Keratinocyte (primary cell): Measurements from ENCODE around the gene NGFR. TPM values are rescaled to one million over a fixed set of nuclear protein-coding genes. Genes with fewer than 3 reads are reported as not detected.

Experiments
- DNase-seq: peaks from one replicate; pipeline ENCODE4 v3.0.0-alpha.2; 2011; ENCODE audit warnings: low read depth, missing footprints, low spot score
- FAIRE-seq: peaks from 2 replicates; lab custom pipeline; 2011; peaks lifted over from hg19 to GRCh38; lab: Jason Lieb, UNC
- H2AFZ ChIP-seq: 2 replicates; pipeline ENCODE4 v1.6.0; 2012; ENCODE audit warnings: low read length, control low read depth, inconsistent platforms; ENCODE audit not compliant: control insufficient read depth
- H3K27ac ChIP-seq: 2 replicates; pipeline ENCODE4 v1.5.1; 2011; ENCODE audit warnings: low read length; ENCODE audit not compliant: control insufficient read depth, insufficient read depth
- H3K27me3 ChIP-seq: 3 replicates; pipeline ENCODE4 v1.6.0; 2011; ENCODE audit warnings: low read length; ENCODE audit not compliant: control insufficient read depth, insufficient read depth; ENCODE audit errors: extremely low read depth
- H3K36me3 ChIP-seq, 2 experiments: 2 replicates in 1 of 2; 3 replicates in 1 of 2; pipeline ENCODE4 v1.5.1; 2011; ENCODE audit warnings: low read length in 2 of 2, mild to moderate bottlenecking in 1 of 2; ENCODE audit not compliant: control insufficient read depth in 2 of 2, insufficient read depth in 2 of 2; ENCODE audit errors: extremely low read depth in 1 of 2
- H3K4me1 ChIP-seq: 3 replicates; pipeline ENCODE4 v1.5.1; 2011; ENCODE audit warnings: low read length; ENCODE audit not compliant: control insufficient read depth, insufficient read depth; ENCODE audit errors: extremely low read depth
- H3K4me2 ChIP-seq: 3 replicates; pipeline ENCODE4 v1.6.0; 2011; ENCODE audit warnings: low read depth, low read length; ENCODE audit not compliant: control insufficient read depth, insufficient read depth; ENCODE audit errors: extremely low read depth
- H3K4me3 ChIP-seq, 3 experiments: fragments of 200-600 bp in 1 of 3; sonication (generic) in 1 of 3; 2 replicates in 2 of 3; 3 replicates in 1 of 3; pipeline ENCODE4 v1.5.1; 2011 to 2016; ENCODE audit warnings: low read length in 3 of 3, mild to moderate bottlenecking in 3 of 3, control low read depth in 2 of 3, inconsistent platforms in 1 of 3, low read depth in 1 of 3, mixed read lengths in 1 of 3, mixed run types in 1 of 3, moderate library complexity in 1 of 3; ENCODE audit not compliant: control insufficient read depth in 2 of 3, insufficient read depth in 2 of 3; ENCODE audit errors: extremely low read depth in 1 of 3
- H3K79me2 ChIP-seq: 2 replicates; pipeline ENCODE4 v1.6.0; 2012; ENCODE audit warnings: low read length; ENCODE audit not compliant: control insufficient read depth, insufficient read depth
- H3K9ac ChIP-seq: 3 replicates; pipeline ENCODE4 v1.6.0; 2011; ENCODE audit warnings: low read length; ENCODE audit not compliant: control insufficient read depth, insufficient read depth; ENCODE audit errors: extremely low read depth
- H3K9me1 ChIP-seq: 3 replicates; pipeline ENCODE4 v1.6.0; 2011; ENCODE audit warnings: low read length; ENCODE audit not compliant: control insufficient read depth, insufficient read depth; ENCODE audit errors: extremely low read depth
- H3K9me3 ChIP-seq: 2 replicates; pipeline ENCODE4 v1.5.1; 2012; ENCODE audit warnings: low read depth, low read length; ENCODE audit not compliant: control insufficient read depth
- H4K20me1 ChIP-seq: 3 replicates; pipeline ENCODE4 v1.6.0; 2011; ENCODE audit warnings: low read length; ENCODE audit not compliant: control insufficient read depth, insufficient read depth; ENCODE audit errors: extremely low read depth
- CTCF ChIP-seq, 3 experiments: IDR thresholded peaks in 1 of 3; conservative IDR thresholded peaks in 1 of 3; optimal IDR thresholded peaks in 1 of 3; 2 replicates in 2 of 3; 3 replicates in 1 of 3; pipeline versions ENCODE3 to v1.5.1; 2011; ENCODE audit warnings: low read length in 3 of 3, mild to moderate bottlenecking in 3 of 3, moderate library complexity in 2 of 3, control low read depth in 1 of 3, inconsistent platforms in 1 of 3; ENCODE audit not compliant: insufficient read depth in 2 of 3; ENCODE audit errors: extremely low read depth in 1 of 3
- EZH2 ChIP-seq: IDR thresholded peaks from one replicate; pipeline ENCODE4 v1.6.1; 2012; ENCODE audit warnings: inconsistent platforms, mild to moderate bottlenecking, low read length, moderate library complexity
- dilution Hi-C: fragments of 300-500 bp; cut with MboI; formaldehyde crosslinking; loops from one replicate; pipeline ENCODE4 v1.7.0; 2020; ENCODE audit warnings: low sequenced_read_pairs; ENCODE audit not compliant: extremely low pct_ligation_motif_present
- polyA plus RNA-seq, 5 experiments: library from polyadenylated mRNA; depleted of rRNA in 3 of 5; stranded (reverse) in 3 of 5; stranded (forward) in 1 of 5; unstranded in 1 of 5; fragments of >200 nt; gene quantifications; 1 replicate in 1 of 5; 2 replicates in 3 of 5; 3 replicates in 1 of 5; pipeline versions ENCODE4 v1.2.1 to v1.2.3, GENCODE V29; 2011 to 2012; ENCODE audit warnings: missing spikeins in 2 of 5, low read depth in 1 of 5, low replicate concordance in 1 of 5

NGFR gene
- polyA plus RNA-seq, 1 donor (not counting 4 experiments of a cell fraction or from before 2014, with no cell fraction given) = 1.7 TPM

GRCh38 chr17:49450735-49451134 lies 44.4 kb upstream of the NGFR start:
- no peak overlapping the region for H3K27ac ChIP-seq
- no peaks in the 10 kb centered on the region for H3K9me3 ChIP-seq
- DNase-seq (no peak), FAIRE-seq (peak; percentile 80)
- peaks cover 23% of the 10 kb centered on the region for H3K4me1 ChIP-seq
- no peaks in the 10 kb centered on the region for H3K79me2 ChIP-seq
- H3K9me1 ChIP-seq = no peaks in the 10 kb centered on the region
- dilution Hi-C loops = no loop called here
- TF ChIP-seq EZH2 = no peak
- no peak for TF ChIP-seq CTCF (optimal IDR thresholded peaks at IDR 0.05 in 1 of 3, IDR thresholded peaks at IDR 0.05 in 1 of 3, conservative IDR thresholded peaks at IDR 0.05 in 1 of 3; ENCODE audit: extremely low read depth in 1 of 3, insufficient read depth in 2 of 3, low read length in 3 of 3)
- H3K36me3 ChIP-seq = no peaks in the 10 kb centered on the region
- H4K20me1 ChIP-seq = no peaks in the 10 kb centered on the region
- no peak overlapping the region for H3K4me3 ChIP-seq
- H3K27me3 ChIP-seq = no peaks in the 10 kb centered on the region
- no peak overlapping the region for H3K9ac ChIP-seq
- H2AFZ ChIP-seq = no peak overlapping the region
- no peak overlapping the region for H3K4me2 ChIP-seq

GRCh38 chr17:49452201-49452600 lies 42.9 kb upstream of the NGFR start:
- H3K9me1 ChIP-seq = no peaks in the 10 kb centered on the region
- no peak overlapping the region for H3K4me2 ChIP-seq
- FAIRE-seq (no peak), DNase-seq (no peak)
- no peaks in the 10 kb centered on the region for H3K36me3 ChIP-seq
- no peaks in the 10 kb centered on the region for H3K9me3 ChIP-seq
- H4K20me1 ChIP-seq = no peaks in the 10 kb centered on the region
- H3K79me2 ChIP-seq = no peaks in the 10 kb centered on the region
- dilution Hi-C loops = no loop called here
- peaks cover 8% of the 10 kb centered on the region for H3K27me3 ChIP-seq
- no peak overlapping the region for H2AFZ ChIP-seq
- H3K4me3 ChIP-seq = no peak overlapping the region
- no peak for TF ChIP-seq EZH2
- TF ChIP-seq CTCF (optimal IDR thresholded peaks at IDR 0.05 in 1 of 3, IDR thresholded peaks at IDR 0.05 in 1 of 3, conservative IDR thresholded peaks at IDR 0.05 in 1 of 3; ENCODE audit: extremely low read depth in 1 of 3, insufficient read depth in 2 of 3, low read length in 3 of 3) = no peak
- no peak overlapping the region for H3K27ac ChIP-seq
- peaks cover 36% of the 10 kb centered on the region for H3K4me1 ChIP-seq
- no peak overlapping the region for H3K9ac ChIP-seq
